HG02884 (cell line): ENCODE results near the gene CD9.
"Not testable (repeated sequence)": the region's sequence is repeated elsewhere in the genome, so short reads cannot be mapped to it uniquely, and the experiment has no call there.

Source experiments
- ATAC-seq: cut with Tn5 transposase; IDR thresholded peaks from one replicate; pipeline ENCODE4 v1.9.1; 2021; ENCODE audit warnings: mild to moderate bottlenecking, moderate library complexity; ENCODE audit not compliant: unreplicated experiment

The CD9 gene

GRCh38 chr12:6178981-6179761, 21.0 kb upstream of the CD9 start:
- ATAC-seq = no peak

GRCh38 chr12:6180268-6181051, 19.7 kb upstream of the CD9 start:
- no peak for ATAC-seq

- ATAC-seq = no peak
Observed at GRCh38 chr12:6181166-6181565, 19.0 kb upstream of the CD9 start.

GRCh38 chr12:6181583-6182278, 18.5 kb upstream of the CD9 start:
- ATAC-seq = no peak

GRCh38 chr12:6182279-6182898, 17.8 kb upstream of the CD9 start:
- no peak for ATAC-seq

GRCh38 chr12:6183689-6184428, 16.3 kb upstream of the CD9 start:
- no peak for ATAC-seq

GRCh38 chr12:6185961-6186827, 14.0 kb upstream of the CD9 start:
- ATAC-seq = no peak

GRCh38 chr12:6187948-6188793, 12.0 kb upstream of the CD9 start:
- ATAC-seq = no peak

GRCh38 chr12:6189028-6189427, 11.2 kb upstream of the CD9 start:
- no peak for ATAC-seq

GRCh38 chr12:6189952-6190598, 10.1 kb upstream of the CD9 start:
- ATAC-seq = not testable (repeated sequence)

GRCh38 chr12:6190767-6191530, 9.3 kb upstream of the CD9 start:
- ATAC-seq = not testable (repeated sequence)

GRCh38 chr12:6192604-6193380, 7.4 kb upstream of the CD9 start:
- ATAC-seq = no peak

GRCh38 chr12:6193853-6194815, 6.1 kb upstream of the CD9 start:
- no peak for ATAC-seq

GRCh38 chr12:6195665-6196535, 4.3 kb upstream of the CD9 start:
- ATAC-seq = no peak

- no peak for ATAC-seq
Observed at GRCh38 chr12:6198051-6198450, 2.1 kb upstream of the CD9 start.
